ENCODE results near the gene LKAAEAR1.

LKAAEAR1 gene

GRCh38 chr20:64099086-64099786, 15.0 kb upstream of the LKAAEAR1 start:
- Histone ChIP-seq H3K27me3 (replicated peaks) (peaks cover 31% of the 10 kb centered on the region), H3K27ac (no peak overlapping the region), H3K36me3 (replicated peaks) (no peaks in the 10 kb centered on the region), H3K4me3 (ENCODE audit: low read depth, low read length) (no peak overlapping the region)
- TF ChIP-seq CTCF (IDR thresholded peaks at IDR 0.05; ENCODE audit: low read depth, low read length, missing control alignments): no peak
- no peak for DNase-seq
- in situ Hi-C loops (cut with HindIII; ENCODE audit: low pct_ligation_motif_present, low sequenced_read_pairs): no loop called here

- no peak overlapping the region for H3K27ac ChIP-seq
- no peaks in the 10 kb centered on the region for H3K36me3 ChIP-seq (replicated peaks)
- in situ Hi-C loops (cut with HindIII; ENCODE audit: low pct_ligation_motif_present, low sequenced_read_pairs): no loop called here
- TF ChIP-seq CTCF (IDR thresholded peaks at IDR 0.05; ENCODE audit: low read depth, low read length, missing control alignments): no peak
- DNase-seq: no peak
- H3K27me3 ChIP-seq (replicated peaks): peaks cover 31% of the 10 kb centered on the region
- no peak overlapping the region for H3K4me3 ChIP-seq (ENCODE audit: low read depth, low read length)
Observed at GRCh38 chr20:64098471-64099013, 14.3 kb upstream of the LKAAEAR1 start.

GRCh38 chr20:64096535-64096934, 12.3 kb upstream of the LKAAEAR1 start:
- TF ChIP-seq CTCF (IDR thresholded peaks at IDR 0.05; ENCODE audit: low read depth, low read length, missing control alignments): no peak
- H3K36me3 ChIP-seq (replicated peaks): no peaks in the 10 kb centered on the region
- in situ Hi-C loops (cut with HindIII; ENCODE audit: low pct_ligation_motif_present, low sequenced_read_pairs): no loop called here
- H3K27me3 ChIP-seq (replicated peaks): peaks cover 15% of the 10 kb centered on the region
- H3K27ac ChIP-seq: no peak overlapping the region
- no peak for DNase-seq
- no peak overlapping the region for H3K4me3 ChIP-seq (ENCODE audit: low read depth, low read length)

- no peak overlapping the region for H3K4me3 ChIP-seq (ENCODE audit: low read depth, low read length)
- no peaks in the 10 kb centered on the region for H3K36me3 ChIP-seq (replicated peaks)
- H3K27ac ChIP-seq: no peak overlapping the region
- no peak for DNase-seq
- no peak for TF ChIP-seq CTCF (IDR thresholded peaks at IDR 0.05; ENCODE audit: low read depth, low read length, missing control alignments)
- peaks cover 9% of the 10 kb centered on the region for H3K27me3 ChIP-seq (replicated peaks)
- in situ Hi-C loops (cut with HindIII; ENCODE audit: low pct_ligation_motif_present, low sequenced_read_pairs): no loop called here
Observed at GRCh38 chr20:64095927-64096326, 11.7 kb upstream of the LKAAEAR1 start.

DNA sequence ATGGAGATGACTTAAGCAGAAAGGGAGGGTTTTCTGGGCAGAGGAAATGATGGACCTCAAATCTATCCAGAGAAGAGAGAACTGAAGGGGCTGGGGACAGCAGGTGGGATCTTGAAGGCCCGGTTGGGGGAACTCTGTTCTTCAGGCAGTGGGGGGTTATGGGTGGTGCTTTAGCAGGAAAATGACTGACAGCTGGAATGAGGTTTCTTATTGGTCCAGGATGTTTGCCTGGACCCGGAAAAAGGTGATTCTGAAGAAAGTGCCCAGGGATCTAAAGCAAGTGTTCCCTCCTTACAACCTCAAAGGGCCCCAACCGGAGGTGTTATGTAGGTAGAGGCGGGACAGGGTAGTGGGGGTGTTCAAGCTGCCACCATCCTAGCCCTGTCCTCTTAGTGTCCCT, 11.3 kb upstream of the LKAAEAR1 start:
- DNase-seq: no peak
- Histone ChIP-seq H3K27me3 (replicated peaks) (peaks cover 4% of the 10 kb centered on the region), H3K36me3 (replicated peaks) (no peaks in the 10 kb centered on the region), H3K4me3 (ENCODE audit: low read depth, low read length) (no peak overlapping the region), H3K27ac (no peak overlapping the region)
- no peak for TF ChIP-seq CTCF (IDR thresholded peaks at IDR 0.05; ENCODE audit: low read depth, low read length, missing control alignments)
- in situ Hi-C loops (cut with HindIII; ENCODE audit: low pct_ligation_motif_present, low sequenced_read_pairs): no loop called here

Data from brain microvascular endothelial cell (primary cell).